GM23248 (cell line): ENCODE data around the gene NHLH1. TPM values are rescaled to one million over a fixed set of nuclear protein-coding genes. Genes with fewer than 3 reads are reported as not detected.

ENCODE experiments used
- DNase-seq: peaks from one replicate; pipeline ENCODE4 v3.0.0-alpha.2; 2015
- H2AFZ ChIP-seq: fragments of 200-600 bp; sonication (generic); 2 replicates; pipeline ENCODE4 v1.6.1; 2016; ENCODE audit warnings: antibody characterized with exemption
- H3F3A ChIP-seq: fragments of 200-600 bp; sonication (generic); 2 replicates; pipeline ENCODE4 v1.6.1; 2016; ENCODE audit warnings: mild to moderate bottlenecking, antibody characterized with exemption, mixed run types; ENCODE audit not compliant: insufficient read depth
- H3K27ac ChIP-seq: fragments of 200-600 bp; sonication (generic); 2 replicates; pipeline ENCODE4 v1.5.1; 2016; ENCODE audit warnings: mild to moderate bottlenecking
- H3K27me3 ChIP-seq: fragments of 200-600 bp; sonication (generic); replicated peaks from 2 replicates; pipeline ENCODE4 v1.6.1; 2016; ENCODE audit warnings: mild to moderate bottlenecking; ENCODE audit not compliant: insufficient read depth
- H3K36me3 ChIP-seq: fragments of 200-600 bp; sonication (generic); 2 replicates; pipeline ENCODE4 v1.6.1; 2016; ENCODE audit warnings: low read depth, mild to moderate bottlenecking
- H3K4me1 ChIP-seq: fragments of 200-600 bp; sonication (generic); 2 replicates; pipeline ENCODE4 v1.6.1; 2016; ENCODE audit warnings: mild to moderate bottlenecking; ENCODE audit not compliant: insufficient read depth
- H3K4me2 ChIP-seq: fragments of 200-600 bp; sonication (generic); one replicate; pipeline ENCODE4 v1.6.1; 2016; ENCODE audit warnings: mild to moderate bottlenecking; ENCODE audit not compliant: unreplicated experiment
- H3K4me3 ChIP-seq: fragments of 200-600 bp; sonication (generic); 2 replicates; pipeline ENCODE4 v1.5.1; 2016; ENCODE audit warnings: mild to moderate bottlenecking
- H3K79me2 ChIP-seq: fragments of 200-600 bp; sonication (generic); 2 replicates; pipeline ENCODE4 v1.6.1; 2016; ENCODE audit warnings: mild to moderate bottlenecking; ENCODE audit not compliant: insufficient read depth
- H3K9ac ChIP-seq: fragments of 200-600 bp; sonication (generic); 2 replicates; pipeline ENCODE4 v1.6.1; 2016; ENCODE audit warnings: mild to moderate bottlenecking
- H3K9me2 ChIP-seq: fragments of 200-600 bp; sonication (generic); 2 replicates; pipeline ENCODE4 v1.6.1; 2016; ENCODE audit warnings: mixed run types, mild to moderate bottlenecking, moderate library complexity; ENCODE audit not compliant: insufficient read depth
- H3K9me3 ChIP-seq: fragments of 200-600 bp; sonication (generic); one replicate; pipeline ENCODE4 v1.6.1; 2017; ENCODE audit warnings: low read depth
- H4K20me1 ChIP-seq: fragments of 200-600 bp; sonication (generic); 2 replicates; pipeline ENCODE4 v1.6.0; 2016; ENCODE audit not compliant: insufficient read depth
- EZH2 ChIP-seq: fragments of 200-600 bp; sonication (generic); IDR thresholded peaks from 2 replicates; pipeline ENCODE4 v1.6.1; 2018; ENCODE audit warnings: antibody characterized with exemption, mild to moderate bottlenecking; ENCODE audit not compliant: insufficient read depth, poor library complexity, severe bottlenecking
- EZH2phosphoT487 ChIP-seq: fragments of 200-600 bp; sonication (generic); IDR thresholded peaks from 2 replicates; pipeline ENCODE4 v1.6.1; 2018; ENCODE audit warnings: antibody characterized with exemption, moderate library complexity, mild to moderate bottlenecking, low read depth; ENCODE audit not compliant: insufficient read depth
- WGBS, 2 experiments: methylation state at CpG; one replicate each; pipeline ENCODE4 v1.1.6; 2015 to 2017; ENCODE audit warnings: low lambda C conversion rate in 2 of 2, low coverage in 1 of 2; ENCODE audit errors: missing lambda C conversion rate in 2 of 2; 5-methylcytosine and 5-hydroxymethylcytosine counted together
- in situ Hi-C: fragments of 300-500 bp; cut with MboI; formaldehyde crosslinking; loops from 2 replicates; pipeline ENCODE4 v1.15.0; 2020
- polyA plus RNA-seq: library from polyadenylated mRNA; unstranded; fragments of >200 nt; fragmentation: Nextera tagmentation; extraction: Ambion mirVana; gene quantifications from 2 replicates; pipeline ENCODE4 v1.2.1, GENCODE V29; 2016
- small RNA-seq: library from RNA; depleted of rRNA; stranded (forward); fragments of <200 nt; gene quantifications from one replicate; pipeline ENCODE3, GENCODE V24; 2014; ENCODE audit warnings: low read depth, low replicate concordance
- total RNA-seq: library from RNA; depleted of rRNA; stranded (reverse); fragments of >200 nt; shearing (Covaris generic); gene quantifications from 2 replicates; pipeline ENCODE4 v1.2.3, GENCODE V29; 2014; rRNA removed

NHLH1 gene
- total and polyA plus RNA-seq, 2 experiments from 2014 or later, result 0.31 TPM; not detected in 1

DNA sequence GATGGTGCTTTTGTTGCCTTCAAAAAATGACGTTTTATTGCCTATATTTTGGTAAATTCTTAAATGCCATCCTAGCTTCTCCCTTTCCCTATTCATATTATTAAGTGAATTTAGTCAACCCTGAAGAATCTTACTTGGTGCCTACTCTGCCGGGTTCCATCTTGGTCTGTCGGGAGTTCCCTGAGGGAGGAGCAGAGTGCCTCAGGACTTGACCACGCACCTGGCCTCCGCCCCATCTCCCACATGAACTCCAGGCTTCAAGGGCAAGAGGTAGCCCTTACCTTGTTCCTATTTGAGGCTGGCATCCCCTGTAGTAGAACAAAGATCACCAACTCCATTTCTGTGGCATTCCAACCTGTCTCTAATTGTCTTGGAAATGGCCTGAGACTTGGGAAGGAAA, 55.0 kb downstream of the NHLH1 start:
- in situ Hi-C loops, result no loop called here
- DNase-seq, result no peak
- no peaks in the 10 kb centered on the region for H3K36me3 ChIP-seq
- H3K4me2 ChIP-seq, result no peak overlapping the region
- no peaks in the 10 kb centered on the region for H3K4me1 ChIP-seq
- H3K9me2 ChIP-seq, result no peaks in the 10 kb centered on the region
- peaks cover 9% of the 10 kb centered on the region for H3K27me3 ChIP-seq
- H3F3A ChIP-seq, result no peaks in the 10 kb centered on the region
- no peak for TF ChIP-seq EZH2phosphoT487
- no peak for TF ChIP-seq EZH2
- no peak overlapping the region for H3K9ac ChIP-seq
- no peak overlapping the region for H3K27ac ChIP-seq
- WGBS, 2 experiments, result 57 to 58% methylated on average over 5 of the region's 5 CpGs
- H3K4me3 ChIP-seq, result no peak overlapping the region
- no peak overlapping the region for H2AFZ ChIP-seq
- H3K79me2 ChIP-seq, result no peaks in the 10 kb centered on the region
- H3K9me3 ChIP-seq, result no peaks in the 10 kb centered on the region
- H4K20me1 ChIP-seq, result no peaks in the 10 kb centered on the region

Small RNA genes within 50 kb of the gene (small RNA-seq; reads per million reads assigned to genes)
- gene RF00019, result not detected
- gene RNU4-42P, result 0.37 reads per million

Other genes starting within 250 kb of the NHLH1 start
- gene ATP1A4, start 215.5 kb upstream of the NHLH1 start, total RNA-seq, result not detected in 2 replicates
- not detected in 2 replicates for gene ATP1A4, start 215.5 kb upstream of the NHLH1 start, polyA plus RNA-seq
- 0.11 and 0.51 TPM in 2 replicates for gene CASQ1, start 176.5 kb upstream of the NHLH1 start, total RNA-seq
- gene CASQ1, start 176.5 kb upstream of the NHLH1 start, polyA plus RNA-seq, result 0.10 TPM in 1 of 2 replicates, not detected in the other
- 368 and 415 TPM in 2 replicates for gene PEA15, start 161.7 kb upstream of the NHLH1 start, total RNA-seq
- 638 and 651 TPM in 2 replicates for gene PEA15, start 161.7 kb upstream of the NHLH1 start, polyA plus RNA-seq
- 58.9 and 79.7 TPM in 2 replicates for gene DCAF8, start 104.5 kb upstream of the NHLH1 start, total RNA-seq
- 78.9 and 80.4 TPM in 2 replicates for gene DCAF8, start 104.5 kb upstream of the NHLH1 start, polyA plus RNA-seq
- 48.4 and 52.4 TPM in 2 replicates for gene PEX19, start 81.9 kb upstream of the NHLH1 start, total RNA-seq
- 38.9 and 43.9 TPM in 2 replicates for gene PEX19, start 81.9 kb upstream of the NHLH1 start, polyA plus RNA-seq
- gene COPA, start 23.8 kb upstream of the NHLH1 start, total RNA-seq, result 212 and 214 TPM in 2 replicates
- gene COPA, start 23.8 kb upstream of the NHLH1 start, polyA plus RNA-seq, result 194 and 200 TPM in 2 replicates
- gene NCSTN, start 23.7 kb upstream of the NHLH1 start, total RNA-seq, result 104 and 110 TPM in 2 replicates
- gene NCSTN, start 23.7 kb upstream of the NHLH1 start, polyA plus RNA-seq, result 138 and 147 TPM in 2 replicates
- not detected in 2 replicates for gene VANGL2, start 33.5 kb downstream of the NHLH1 start, total RNA-seq
- not detected in 2 replicates for gene VANGL2, start 33.5 kb downstream of the NHLH1 start, polyA plus RNA-seq
- gene SLAMF6, start 156.2 kb downstream of the NHLH1 start, total RNA-seq, result not detected in 2 replicates
- gene SLAMF6, start 156.2 kb downstream of the NHLH1 start, polyA plus RNA-seq, result not detected in 2 replicates
- gene CD84, start 212.4 kb downstream of the NHLH1 start, total RNA-seq, result not detected in 2 replicates
- gene CD84, start 212.4 kb downstream of the NHLH1 start, polyA plus RNA-seq, result not detected in 2 replicates